GM06990 (cell line): ENCODE measurements around the gene GAB1.

Experiments
- DNase-seq: peaks from one replicate; pipeline ENCODE4 v3.0.0-alpha.2; 2011; ENCODE audit not compliant: insufficient read length; ENCODE audit errors: extremely low read depth
- H3K27me3 ChIP-seq: replicated peaks from 2 replicates; pipeline ENCODE4 v1.6.0; 2011; ENCODE audit warnings: low read length; ENCODE audit not compliant: control insufficient read depth, insufficient read depth
- H3K36me3 ChIP-seq: 2 replicates; pipeline ENCODE4 v1.5.1; 2011; ENCODE audit warnings: low read length; ENCODE audit not compliant: control insufficient read depth, insufficient read depth
- H3K4me3 ChIP-seq: replicated peaks from 2 replicates; pipeline ENCODE4 v1.5.1; 2011; ENCODE audit warnings: low read depth, mild to moderate bottlenecking, control low read depth, low read length
- CTCF ChIP-seq: IDR thresholded peaks from 2 replicates; pipeline ENCODE4 v1.5.1; 2011; ENCODE audit warnings: low read length, control low read depth, mild to moderate bottlenecking, inconsistent platforms; ENCODE audit not compliant: insufficient read depth, poor library complexity, severe bottlenecking

The GAB1 gene

GRCh38 chr4:143437937-143438336 lies 101.3 kb downstream of the GAB1 start:
- no peak for DNase-seq
- no peaks in the 10 kb centered on the region for H3K27me3 ChIP-seq
- no peaks in the 10 kb centered on the region for H3K36me3 ChIP-seq
- no peak overlapping the region for H3K4me3 ChIP-seq
- TF ChIP-seq CTCF: no peak

GRCh38 chr4:143438710-143439109 lies 102.0 kb downstream of the GAB1 start:
- DNase-seq: no peak
- H3K27me3 ChIP-seq: no peaks in the 10 kb centered on the region
- H3K36me3 ChIP-seq: no peaks in the 10 kb centered on the region
- H3K4me3 ChIP-seq: no peak overlapping the region
- no peak for TF ChIP-seq CTCF

- Histone ChIP-seq H3K27me3 (no peaks in the 10 kb centered on the region), H3K36me3 (no peaks in the 10 kb centered on the region), H3K4me3 (no peak overlapping the region)
- TF ChIP-seq CTCF: no peak
- no peak for DNase-seq
These were observed 104.4 kb downstream of the GAB1 start for GRCh38 chr4:143441109-143441508.

- no peak for DNase-seq
- Histone ChIP-seq H3K4me3 (no peak overlapping the region), H3K27me3 (no peaks in the 10 kb centered on the region), H3K36me3 (no peaks in the 10 kb centered on the region)
- TF ChIP-seq CTCF: no peak
These were observed 105.0 kb downstream of the GAB1 start for GRCh38 chr4:143441678-143442077.

- Histone ChIP-seq H3K27me3 (no peaks in the 10 kb centered on the region), H3K4me3 (no peak overlapping the region), H3K36me3 (no peaks in the 10 kb centered on the region)
- DNase-seq: no peak
- TF ChIP-seq CTCF: no peak
These were observed 107.1 kb downstream of the GAB1 start for GRCh38 chr4:143443728-143444127.

- H3K27me3 ChIP-seq: no peaks in the 10 kb centered on the region
These were observed 114.5 kb downstream of the GAB1 start for GRCh38 chr4:143451186-143451585.

More at GRCh38 chr4:143451186-143451585, 114.5 kb downstream of the GAB1 start:
- DNase-seq: no peak
- TF ChIP-seq CTCF: no peak
- Histone ChIP-seq H3K36me3 (no peaks in the 10 kb centered on the region), H3K4me3 (no peak overlapping the region)
